Loucy (cell line): ENCODE data around the gene TPRX2.
"Not testable (repeated sequence)": the region's sequence is repeated elsewhere in the genome, so short reads cannot be mapped to it uniquely, and the experiment has no call there.

Experiments used
- H2AFZ ChIP-seq: fragments of 200-600 bp; sonication (generic); 2 replicates; pipeline ENCODE4 v1.6.0; 2016; ENCODE audit warnings: antibody characterized with exemption, mild to moderate bottlenecking, low read length, moderate library complexity
- H3F3A ChIP-seq: fragments of 200-600 bp; 2 replicates; pipeline ENCODE4 v1.6.0; 2016; ENCODE audit warnings: antibody characterized with exemption, low read depth, mild to moderate bottlenecking
- H3K27me3 ChIP-seq: fragments of 200-600 bp; sonication (generic); 2 replicates; pipeline ENCODE4 v1.6.1; 2014; ENCODE audit warnings: low read length, mild to moderate bottlenecking; ENCODE audit not compliant: insufficient read depth, poor library complexity, severe bottlenecking
- H3K36me3 ChIP-seq: fragments of 200-600 bp; sonication (generic); 2 replicates; pipeline ENCODE4 v1.6.1; 2016; ENCODE audit warnings: low read length; ENCODE audit not compliant: insufficient read depth
- H3K4me1 ChIP-seq: fragments of 200-600 bp; sonication (generic); 2 replicates; pipeline ENCODE4 v1.5.1; 2014; ENCODE audit warnings: low read length, mild to moderate bottlenecking; ENCODE audit not compliant: insufficient read depth, poor library complexity, severe bottlenecking
- H3K4me2 ChIP-seq: fragments of 200-600 bp; sonication (generic); 2 replicates; pipeline ENCODE4 v1.6.0; 2014; ENCODE audit warnings: antibody characterized with exemption, low read length, low read depth, mild to moderate bottlenecking; ENCODE audit not compliant: poor library complexity, severe bottlenecking
- H3K4me3 ChIP-seq: fragments of 200-600 bp; sonication (generic); 2 replicates; pipeline ENCODE4 v1.5.1; 2014; ENCODE audit warnings: low read length, mild to moderate bottlenecking, mixed read lengths; ENCODE audit not compliant: poor library complexity, severe bottlenecking
- H3K79me2 ChIP-seq: fragments of 200-600 bp; sonication (generic); 2 replicates; pipeline ENCODE4 v1.6.1; 2014; ENCODE audit warnings: low read length; ENCODE audit not compliant: insufficient read depth
- H3K9ac ChIP-seq: fragments of 200-600 bp; sonication (generic); 2 replicates; pipeline ENCODE4 v1.6.0; 2014; ENCODE audit warnings: mild to moderate bottlenecking, low read depth, low read length, moderate library complexity; ENCODE audit not compliant: poor library complexity, severe bottlenecking
- H3K9me2 ChIP-seq: fragments of 200-600 bp; sonication (generic); replicated peaks from 2 replicates; pipeline ENCODE4 v1.6.1; 2016; ENCODE audit warnings: low read depth, low read length, mixed read lengths
- H3K9me3 ChIP-seq: fragments of 200-600 bp; sonication (generic); 2 replicates; pipeline ENCODE4 v1.6.1; 2014; ENCODE audit warnings: mild to moderate bottlenecking, antibody characterized with exemption, low read length, low read depth; ENCODE audit not compliant: insufficient read depth
- H4K20me1 ChIP-seq: fragments of 200-600 bp; sonication (generic); 2 replicates; pipeline ENCODE4 v1.6.0; 2014; ENCODE audit warnings: antibody characterized with exemption, low read length, mild to moderate bottlenecking; ENCODE audit not compliant: insufficient read depth, poor library complexity, severe bottlenecking
- EZH2phosphoT487 ChIP-seq: fragments of 200-600 bp; IDR thresholded peaks from 2 replicates; pipeline ENCODE4 v1.6.1; 2018; ENCODE audit warnings: antibody characterized with exemption, mild to moderate bottlenecking, moderate library complexity, borderline replicate concordance
- TF ChIP-seq, protein P1 (sequence below): fragments of 200-600 bp; sonication (generic); conservative IDR thresholded peaks from 2 replicates; pipeline ENCODE4 v1.5.1; 2014; ENCODE audit warnings: mild to moderate bottlenecking, antibody characterized with exemption, low read length

The TPRX2 gene

GRCh38 chr19:47897861-47898260 lies 38.8 kb downstream of the TPRX2 start:
- TF ChIP-seq, protein P1, sequence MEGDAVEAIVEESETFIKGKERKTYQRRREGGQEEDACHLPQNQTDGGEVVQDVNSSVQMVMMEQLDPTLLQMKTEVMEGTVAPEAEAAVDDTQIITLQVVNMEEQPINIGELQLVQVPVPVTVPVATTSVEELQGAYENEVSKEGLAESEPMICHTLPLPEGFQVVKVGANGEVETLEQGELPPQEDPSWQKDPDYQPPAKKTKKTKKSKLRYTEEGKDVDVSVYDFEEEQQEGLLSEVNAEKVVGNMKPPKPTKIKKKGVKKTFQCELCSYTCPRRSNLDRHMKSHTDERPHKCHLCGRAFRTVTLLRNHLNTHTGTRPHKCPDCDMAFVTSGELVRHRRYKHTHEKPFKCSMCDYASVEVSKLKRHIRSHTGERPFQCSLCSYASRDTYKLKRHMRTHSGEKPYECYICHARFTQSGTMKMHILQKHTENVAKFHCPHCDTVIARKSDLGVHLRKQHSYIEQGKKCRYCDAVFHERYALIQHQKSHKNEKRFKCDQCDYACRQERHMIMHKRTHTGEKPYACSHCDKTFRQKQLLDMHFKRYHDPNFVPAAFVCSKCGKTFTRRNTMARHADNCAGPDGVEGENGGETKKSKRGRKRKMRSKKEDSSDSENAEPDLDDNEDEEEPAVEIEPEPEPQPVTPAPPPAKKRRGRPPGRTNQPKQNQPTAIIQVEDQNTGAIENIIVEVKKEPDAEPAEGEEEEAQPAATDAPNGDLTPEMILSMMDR = no peak
- no peak for TF ChIP-seq EZH2phosphoT487
- no peaks in the 10 kb centered on the region for H3K9me2 ChIP-seq
- no peak overlapping the region for H2AFZ ChIP-seq
- H3K9ac ChIP-seq = no peak overlapping the region
- H3K27me3 ChIP-seq = no peaks in the 10 kb centered on the region
- H3K36me3 ChIP-seq = no peaks in the 10 kb centered on the region
- no peak overlapping the region for H3K4me2 ChIP-seq
- no peaks in the 10 kb centered on the region for H3K9me3 ChIP-seq
- no peak overlapping the region for H3K4me3 ChIP-seq
- H3K79me2 ChIP-seq = no peaks in the 10 kb centered on the region
- no peaks in the 10 kb centered on the region for H3K4me1 ChIP-seq
- H4K20me1 ChIP-seq = no peaks in the 10 kb centered on the region
- H3F3A ChIP-seq = no peaks in the 10 kb centered on the region

- TF ChIP-seq, protein P1 = no peak
- TF ChIP-seq EZH2phosphoT487 = no peak
- H3K27me3 ChIP-seq = no peaks in the 10 kb centered on the region
These were observed 40.3 kb downstream of the TPRX2 start for GRCh38 chr19:47899335-47899734.

DNA sequence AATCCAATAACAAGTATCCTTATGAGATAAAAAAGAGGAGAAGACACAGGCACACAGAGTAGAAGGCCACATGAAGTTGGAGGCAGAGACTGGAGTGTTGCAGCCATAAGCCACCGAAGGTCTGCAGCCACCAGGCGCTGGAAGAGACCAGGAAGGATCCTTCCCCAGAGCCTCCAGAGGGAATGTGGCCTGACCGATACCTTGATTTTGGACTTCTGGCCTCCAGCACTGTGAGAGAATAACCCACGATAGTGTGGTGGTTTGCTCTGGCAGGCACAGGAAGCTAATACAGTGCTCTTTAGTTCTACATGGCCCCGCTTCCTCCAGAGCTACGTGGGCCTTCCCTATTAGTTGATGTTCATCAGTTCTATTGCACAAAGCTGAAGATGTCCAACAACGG lies 42.3 kb downstream of the TPRX2 start:
- no peaks in the 10 kb centered on the region for H3K36me3 ChIP-seq
- H3F3A ChIP-seq = no peaks in the 10 kb centered on the region
- H4K20me1 ChIP-seq = no peaks in the 10 kb centered on the region
- H3K9ac ChIP-seq = no peak overlapping the region
- H3K27me3 ChIP-seq = no peaks in the 10 kb centered on the region
- no peak overlapping the region for H3K4me3 ChIP-seq
- TF ChIP-seq, protein P1 = no peak
- no peak for TF ChIP-seq EZH2phosphoT487
- no peak overlapping the region for H2AFZ ChIP-seq
- H3K4me2 ChIP-seq = no peak overlapping the region
- H3K4me1 ChIP-seq = no peaks in the 10 kb centered on the region
- no peaks in the 10 kb centered on the region for H3K9me3 ChIP-seq
- H3K79me2 ChIP-seq = no peaks in the 10 kb centered on the region
- H3K9me2 ChIP-seq = no peaks in the 10 kb centered on the region

More at GRCh38 chr19:47899335-47899734, 40.3 kb downstream of the TPRX2 start:
- no peaks in the 10 kb centered on the region for H3K4me1 ChIP-seq
- no peak overlapping the region for H2AFZ ChIP-seq
- H3K36me3 ChIP-seq = no peaks in the 10 kb centered on the region
- no peaks in the 10 kb centered on the region for H4K20me1 ChIP-seq
- H3K4me2 ChIP-seq = no peak overlapping the region
- no peak overlapping the region for H3K4me3 ChIP-seq
- no peaks in the 10 kb centered on the region for H3K9me2 ChIP-seq
- H3K79me2 ChIP-seq = no peaks in the 10 kb centered on the region
- no peaks in the 10 kb centered on the region for H3F3A ChIP-seq
- no peaks in the 10 kb centered on the region for H3K9me3 ChIP-seq
- H3K9ac ChIP-seq = no peak overlapping the region

GRCh38 chr19:47909350-47909749 lies 50.3 kb downstream of the TPRX2 start:
- not testable (repeated sequence) for H3K4me2 ChIP-seq, H3K9me3 ChIP-seq, H3K4me1 ChIP-seq, H3K9ac ChIP-seq, H2AFZ ChIP-seq, H3K4me3 ChIP-seq, H3F3A ChIP-seq, H3K9me2 ChIP-seq, H3K36me3 ChIP-seq, H3K79me2 ChIP-seq, H4K20me1 ChIP-seq, H3K27me3 ChIP-seq

DNA sequence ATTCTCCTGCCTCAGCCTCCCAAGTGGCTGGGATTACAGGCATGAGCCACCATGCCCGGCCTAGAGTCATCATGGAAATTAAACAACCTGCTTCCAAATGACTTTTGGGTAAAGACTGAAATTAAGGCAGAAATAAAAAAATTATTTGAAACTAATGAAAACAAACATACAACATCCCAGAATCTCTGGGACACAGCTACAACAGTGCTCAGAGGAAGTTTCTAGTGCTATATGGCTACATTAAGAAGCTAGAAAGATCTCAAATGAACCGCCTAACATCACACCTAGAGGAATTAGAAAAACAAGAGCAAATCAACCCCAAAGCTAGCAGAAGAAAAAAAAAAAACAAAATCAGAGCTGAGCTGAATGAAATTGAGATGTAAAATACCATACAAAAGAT lies 51.2 kb downstream of the TPRX2 start:
- not testable (repeated sequence) for H3K9me3 ChIP-seq, H3K4me2 ChIP-seq, H3K79me2 ChIP-seq, H4K20me1 ChIP-seq, H2AFZ ChIP-seq, H3K4me1 ChIP-seq, H3K36me3 ChIP-seq, H3K9me2 ChIP-seq, H3F3A ChIP-seq, H3K4me3 ChIP-seq, H3K9ac ChIP-seq, H3K27me3 ChIP-seq
